ENCODE results near the gene ECM1.
A peak's percentile ranks its signal among the peaks of the same experiment; 100 is the strongest.

Gene ECM1

DNA sequence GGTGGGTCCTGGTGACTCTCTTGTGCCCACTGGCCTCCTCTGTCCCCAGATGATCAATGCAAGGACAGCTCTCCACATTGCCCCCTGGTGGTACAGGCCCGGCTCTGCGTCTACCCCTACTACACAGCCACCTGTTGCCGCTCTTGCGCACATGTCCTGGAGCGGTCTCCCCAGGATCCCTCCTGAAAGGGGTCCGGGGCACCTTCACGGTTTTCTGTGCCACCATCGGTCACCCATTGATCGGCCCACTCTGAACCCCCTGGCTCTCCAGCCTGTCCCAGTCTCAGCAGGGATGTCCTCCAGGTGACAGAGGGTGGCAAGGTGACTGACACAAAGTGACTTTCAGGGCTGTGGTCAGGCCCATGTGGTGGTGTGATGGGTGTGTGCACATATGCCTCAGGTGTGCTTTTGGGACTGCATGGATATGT, 52.1 kb downstream of the ECM1 start:
- DNase-seq = peak; percentile 67

DNA sequence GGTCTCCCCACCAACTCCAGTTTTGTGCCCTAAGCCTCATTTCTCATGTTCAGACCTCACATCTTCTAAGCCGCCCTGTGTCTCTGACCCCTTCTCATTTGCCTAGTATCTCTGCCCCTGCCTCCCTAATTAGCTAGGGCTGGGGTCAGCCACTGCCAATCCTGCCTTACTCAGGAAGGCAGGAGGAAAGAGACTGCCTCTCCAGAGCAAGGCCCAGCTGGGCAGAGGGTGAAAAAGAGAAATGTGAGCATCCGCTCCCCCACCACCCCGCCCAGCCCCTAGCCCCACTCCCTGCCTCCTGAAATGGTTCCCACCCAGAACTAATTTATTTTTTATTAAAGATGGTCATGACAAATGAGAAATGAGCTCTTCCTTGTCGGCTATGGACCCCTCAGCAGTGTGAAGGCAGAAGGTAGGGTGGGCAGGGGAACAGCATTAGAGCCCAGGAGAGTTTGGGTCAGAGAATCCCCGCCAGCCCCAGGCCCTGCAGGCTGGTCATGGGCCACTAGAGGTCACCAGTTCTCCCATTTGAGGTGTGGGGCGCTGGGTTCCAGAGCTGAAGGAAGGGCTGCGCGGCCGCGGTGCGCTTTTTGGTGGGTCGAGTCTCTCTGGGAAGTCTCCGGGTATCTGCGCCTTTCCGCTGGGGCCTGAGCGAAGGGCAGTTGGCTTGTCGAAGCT, 52.8 kb downstream of the ECM1 start:
- DNase-seq = peak; percentile 84

DNA sequence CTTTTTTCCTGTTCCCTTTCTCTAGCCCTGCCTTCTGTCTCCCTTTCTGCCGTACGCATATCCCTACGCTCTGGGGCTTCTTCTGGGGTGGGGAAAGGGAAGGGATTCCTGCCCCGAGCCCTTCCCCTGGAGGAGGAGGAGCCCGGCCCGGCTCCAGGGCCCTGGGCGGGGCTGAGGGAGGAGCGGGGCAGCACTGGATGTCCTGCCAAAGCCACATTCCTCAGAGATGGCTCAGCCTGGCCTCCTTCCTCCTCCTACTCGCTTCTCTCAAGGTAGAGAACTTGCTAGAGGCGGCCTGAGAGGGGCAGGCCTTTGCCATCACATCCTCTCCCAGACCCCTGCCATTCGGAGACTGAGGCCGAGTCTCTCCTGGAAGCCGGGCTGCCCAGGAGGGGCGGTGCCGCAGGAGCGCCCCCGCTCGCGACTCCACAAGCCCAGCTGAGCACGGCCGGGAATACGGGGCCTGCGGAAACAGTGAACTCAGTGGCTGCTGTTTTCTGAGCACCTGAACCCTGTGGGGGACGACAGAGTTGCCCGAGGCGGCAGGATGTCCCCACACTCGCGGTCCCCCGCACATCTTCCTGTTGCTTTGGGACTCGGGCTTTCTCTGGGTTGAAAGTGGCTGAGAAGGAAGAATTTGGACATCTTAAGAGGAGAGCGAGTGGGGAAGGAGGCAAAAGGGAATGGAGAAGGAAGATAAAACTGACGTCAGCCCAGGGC, 53.5 kb downstream of the ECM1 start:
- peak; percentile 64 for DNase-seq

DNA sequence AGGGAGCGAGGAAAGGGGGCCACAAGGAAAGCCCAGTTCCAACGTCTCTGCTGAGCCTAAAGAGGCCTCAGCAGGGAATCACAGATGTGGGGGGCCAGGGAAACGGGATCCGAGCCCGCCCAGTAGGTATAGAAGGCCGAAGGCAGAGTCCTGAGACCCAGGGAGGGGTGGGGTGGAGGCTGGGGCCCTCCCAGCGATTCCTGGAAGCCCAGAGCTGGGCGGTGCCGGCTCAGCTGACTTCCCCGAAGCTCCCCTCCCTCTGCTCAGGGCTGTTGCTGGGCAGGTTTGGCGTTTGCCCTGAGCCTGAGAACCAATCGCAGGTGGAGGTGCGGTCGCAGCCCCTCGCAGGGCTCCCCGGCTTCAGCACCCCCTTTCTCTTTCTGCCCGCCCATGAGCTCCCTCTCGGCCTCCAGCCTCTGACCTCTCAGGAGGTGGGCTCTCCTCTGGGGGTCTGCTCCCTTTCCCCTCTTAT, 54.1 kb downstream of the ECM1 start:
- DNase-seq = peak; percentile 91

DNA sequence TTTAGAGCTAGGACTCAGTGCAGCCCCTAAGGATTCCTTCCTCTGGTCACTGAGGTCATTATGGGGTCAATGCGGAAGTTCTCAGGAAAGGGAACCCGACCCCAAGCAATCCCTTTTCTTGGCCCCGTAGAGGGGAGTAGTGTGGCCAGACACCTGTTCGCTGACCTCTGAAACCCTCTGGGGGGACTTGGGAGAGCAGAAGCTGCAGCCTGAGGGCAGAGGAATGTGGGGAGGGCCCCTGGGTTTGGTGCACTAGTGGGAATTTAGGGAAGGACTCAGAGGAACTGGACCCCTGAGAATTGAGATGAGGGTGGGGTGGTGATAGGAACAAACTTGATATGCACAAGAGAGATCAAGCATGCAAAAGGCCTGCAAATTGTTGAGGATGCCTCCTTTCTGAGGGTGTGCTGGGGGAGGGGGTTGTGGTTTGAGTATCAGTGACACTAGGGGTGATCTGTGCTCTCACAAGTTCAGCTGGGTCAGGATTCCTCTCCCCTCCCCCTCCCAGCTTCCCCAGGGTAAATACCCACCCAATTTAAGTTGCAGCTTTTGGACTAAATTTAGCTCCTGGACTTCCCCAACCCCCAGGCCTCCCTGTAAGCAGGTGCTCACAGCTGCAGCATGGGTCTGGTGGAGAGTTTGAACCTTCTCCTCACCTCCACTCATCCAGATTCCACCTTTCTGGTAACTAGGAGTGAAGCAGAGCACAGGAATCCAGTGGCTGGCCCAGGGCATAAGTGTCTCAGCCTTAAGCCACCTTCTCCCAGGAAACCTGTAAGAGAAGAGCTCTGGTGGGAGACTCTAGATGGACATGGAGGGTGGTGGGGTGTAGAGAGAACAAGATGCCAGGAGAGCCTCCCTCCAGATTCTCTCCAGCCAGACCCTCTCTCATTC, 54.8 kb downstream of the ECM1 start:
- peak; percentile 95 for DNase-seq

Measured in CD4-positive, alpha-beta T cell treated with Interleukin-4 for 4 hours (primary cell).